LoVo (cell line): Measurements from ENCODE around the gene ZNF280A.
"Not testable (repeated sequence)": the region's sequence is repeated elsewhere in the genome, so short reads cannot be mapped to it uniquely, and the experiment has no call there.

ENCODE experiments used
- DNase-seq: peaks from one replicate; pipeline ENCODE4 v3.0.0-alpha.2; 2016; ENCODE audit warnings: low spot score

ZNF280A gene

DNA sequence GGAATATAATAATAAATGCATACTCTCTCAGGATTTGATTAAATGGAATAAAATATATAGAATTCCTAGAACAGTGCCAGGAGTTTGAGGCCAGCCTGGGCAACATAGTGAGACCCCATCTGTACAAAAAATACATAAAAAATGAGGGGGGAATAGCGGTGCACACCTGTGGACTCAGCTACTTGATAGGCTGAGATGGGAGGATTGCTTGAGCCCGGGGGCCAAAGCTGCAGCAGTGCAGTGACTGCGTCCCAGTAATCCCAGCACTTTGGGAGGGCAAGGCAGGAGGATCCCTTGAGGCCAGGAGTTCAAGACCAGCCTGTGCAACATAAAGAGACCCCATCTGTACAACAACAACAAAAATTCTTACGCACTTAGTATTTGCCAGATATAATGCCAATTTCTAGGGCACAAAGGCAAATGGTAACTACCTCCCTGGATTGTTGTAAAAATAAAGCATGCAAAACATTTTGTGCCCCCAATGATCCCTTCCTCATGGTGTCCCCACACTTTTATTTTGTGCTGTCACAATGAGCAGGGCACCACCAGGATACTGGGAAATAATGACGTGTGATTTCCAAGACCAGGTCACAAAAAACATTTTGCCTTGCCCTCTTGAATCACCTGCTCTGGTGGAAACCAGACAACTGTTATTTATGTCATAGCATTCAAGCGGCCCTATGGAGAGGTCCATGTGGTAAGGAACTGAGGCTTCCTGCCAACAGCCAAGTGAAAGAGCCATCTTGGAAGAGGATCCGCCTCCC lies 18.3 kb upstream of the ZNF280A start:
- DNase-seq = no peak

DNA sequence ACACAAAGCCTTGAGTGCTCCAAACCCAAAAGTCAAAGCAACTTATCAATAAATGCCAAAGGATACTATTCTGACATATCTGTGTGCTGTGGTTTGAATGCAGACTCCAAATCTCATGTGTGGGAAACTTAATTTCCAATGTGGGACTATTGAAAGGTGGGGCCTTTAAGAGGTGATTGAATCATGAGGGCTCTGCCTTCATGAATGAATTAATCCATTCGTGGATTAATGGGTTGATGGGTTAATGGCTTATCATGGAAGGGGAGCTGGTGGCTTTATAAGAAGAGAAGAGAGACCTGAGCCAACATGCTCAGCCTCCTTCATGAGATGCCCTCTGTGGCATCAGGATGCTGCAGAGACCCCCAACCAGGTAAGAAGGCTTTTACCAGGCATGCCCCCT lies 16.8 kb upstream of the ZNF280A start:
- DNase-seq = no peak

DNA sequence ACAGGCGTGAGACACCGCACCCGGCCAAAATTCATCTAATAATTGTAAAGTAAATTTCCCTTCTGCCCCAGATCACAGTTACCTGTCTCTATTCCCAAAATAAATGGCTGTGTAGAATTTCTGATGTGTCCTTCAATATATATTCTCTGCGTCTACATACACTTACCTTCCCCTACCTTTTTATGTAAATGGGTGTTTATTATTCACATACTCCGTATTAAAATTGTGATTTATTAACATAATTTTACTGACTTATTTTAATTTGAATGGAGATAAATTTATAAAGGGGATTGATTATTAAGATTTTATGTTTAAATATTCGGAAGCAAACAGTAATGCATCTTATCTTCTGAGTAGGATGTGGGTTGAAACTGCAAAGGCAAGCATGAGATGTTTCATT lies 16.4 kb upstream of the ZNF280A start:
- no peak for DNase-seq

DNA sequence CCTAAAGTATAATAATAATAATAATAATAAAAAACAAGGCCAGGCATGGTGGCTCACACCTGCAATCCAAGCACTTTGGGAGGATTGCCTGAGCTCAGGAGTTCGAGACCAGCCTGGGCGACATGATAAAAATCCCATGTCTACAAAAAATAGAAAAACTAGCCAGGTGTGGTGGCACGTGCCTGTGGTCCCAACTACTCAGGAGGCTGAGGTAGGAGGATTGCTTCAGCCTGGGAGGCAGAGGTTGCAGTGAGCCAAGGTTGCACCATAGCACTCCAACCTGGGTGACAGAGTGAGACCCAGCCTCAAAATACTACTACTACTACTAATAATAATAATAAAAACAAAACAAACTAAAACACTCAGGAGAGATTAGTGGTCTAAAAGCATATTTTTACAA lies 15.6 kb upstream of the ZNF280A start:
- DNase-seq = no peak

DNA sequence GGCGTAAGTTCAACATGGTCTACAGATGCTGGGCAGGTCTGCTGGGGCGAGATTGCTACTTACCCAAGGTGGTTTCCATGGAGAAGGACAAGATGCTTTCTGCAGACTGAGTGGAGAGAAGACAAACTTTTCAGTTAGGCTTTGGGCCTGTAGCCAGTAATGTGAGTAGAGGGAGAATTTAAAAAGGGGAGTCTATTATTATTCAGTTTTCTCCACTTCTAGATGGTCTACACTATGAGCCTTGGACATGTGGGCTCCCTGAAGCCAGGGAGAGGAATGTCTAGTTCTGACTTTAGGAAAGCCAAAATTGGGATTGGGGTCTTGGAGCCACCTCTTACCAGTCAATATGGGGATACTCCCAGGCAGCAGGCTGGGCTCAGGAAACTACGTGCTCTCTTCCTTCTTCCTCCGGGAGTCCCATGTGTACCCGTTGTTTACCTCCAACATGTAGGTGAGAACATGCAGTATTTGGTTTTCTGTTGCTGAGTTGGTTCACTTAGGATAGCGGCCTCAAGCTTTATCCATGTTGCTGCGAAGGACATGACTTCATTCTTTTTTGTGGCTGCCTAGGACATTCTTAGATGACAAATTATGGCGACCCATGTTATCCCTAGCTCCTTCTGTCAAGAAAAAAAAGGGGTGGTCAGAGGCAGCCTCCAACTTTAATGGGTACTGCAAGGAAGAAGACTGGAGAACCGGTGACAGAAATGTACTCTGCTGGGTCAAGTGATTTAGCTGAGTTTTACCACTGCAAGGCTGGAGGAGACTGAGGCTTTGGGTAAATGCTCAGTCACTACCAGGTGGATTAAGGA lies 14.7 kb upstream of the ZNF280A start:
- no peak for DNase-seq

DNA sequence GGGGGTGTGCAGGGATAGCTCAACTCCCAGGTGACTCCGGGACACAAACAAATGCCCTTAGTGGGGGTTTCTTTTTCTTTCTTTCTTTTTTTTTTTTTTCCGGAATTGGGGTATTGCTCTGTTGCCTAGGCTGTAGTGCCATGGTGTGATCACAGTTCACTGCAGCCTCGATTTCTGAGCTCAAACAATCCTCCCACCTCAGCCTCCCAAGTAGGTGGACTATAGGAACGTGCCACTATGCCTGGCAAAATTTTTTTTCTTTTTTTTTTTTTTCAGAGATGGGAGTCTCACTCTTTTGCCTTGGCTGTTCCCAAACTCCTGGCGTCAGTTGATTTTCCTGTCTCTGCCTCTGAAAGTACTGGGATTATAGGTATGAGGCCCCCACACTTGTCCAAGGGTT lies 13.8 kb upstream of the ZNF280A start:
- DNase-seq = no peak

DNA sequence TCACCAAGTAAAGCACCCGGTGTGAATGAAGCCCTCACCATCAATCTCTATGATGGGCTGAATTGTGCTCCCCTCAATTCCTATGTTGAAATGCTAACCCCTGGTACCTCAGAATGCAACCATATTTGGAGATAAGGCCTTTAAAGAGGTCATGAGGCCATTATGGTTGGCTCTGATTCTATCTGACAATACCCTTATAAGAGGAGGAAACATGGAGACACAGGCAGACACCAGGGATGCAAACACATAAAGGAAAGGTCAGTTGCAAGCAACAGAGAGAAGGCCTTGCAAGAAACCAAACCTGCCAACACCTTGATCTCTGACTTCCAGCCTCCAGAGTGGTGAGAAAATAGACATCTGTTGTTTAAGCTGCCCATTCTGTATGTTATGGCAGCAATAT lies 13.3 kb upstream of the ZNF280A start:
- DNase-seq = no peak

DNA sequence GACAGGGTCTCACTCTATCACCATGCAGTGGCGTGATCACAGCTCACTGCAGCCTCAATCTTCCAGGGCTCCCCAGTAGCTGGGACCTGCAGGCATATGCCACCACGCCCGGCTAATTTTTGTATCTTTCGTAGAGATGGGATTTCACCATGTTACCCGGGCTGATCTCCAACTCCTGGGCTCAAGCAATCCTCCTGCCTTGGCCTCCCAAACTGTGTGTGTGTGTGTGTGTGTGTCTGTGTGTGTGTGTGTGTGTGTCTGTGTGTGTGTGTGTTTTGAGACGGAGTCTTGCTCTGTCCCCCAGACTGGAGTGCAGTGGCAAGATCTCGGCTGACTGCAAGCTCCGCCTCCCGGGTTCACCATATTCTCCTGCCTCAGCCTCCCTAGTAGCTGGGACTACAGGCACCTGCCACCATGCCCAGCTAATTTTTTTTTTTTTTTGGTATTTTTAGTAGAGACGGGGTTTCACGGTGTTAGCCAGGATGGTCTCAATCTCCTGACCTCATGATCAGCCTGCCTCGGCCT lies 12.5 kb upstream of the ZNF280A start:
- not testable (repeated sequence) for DNase-seq

DNA sequence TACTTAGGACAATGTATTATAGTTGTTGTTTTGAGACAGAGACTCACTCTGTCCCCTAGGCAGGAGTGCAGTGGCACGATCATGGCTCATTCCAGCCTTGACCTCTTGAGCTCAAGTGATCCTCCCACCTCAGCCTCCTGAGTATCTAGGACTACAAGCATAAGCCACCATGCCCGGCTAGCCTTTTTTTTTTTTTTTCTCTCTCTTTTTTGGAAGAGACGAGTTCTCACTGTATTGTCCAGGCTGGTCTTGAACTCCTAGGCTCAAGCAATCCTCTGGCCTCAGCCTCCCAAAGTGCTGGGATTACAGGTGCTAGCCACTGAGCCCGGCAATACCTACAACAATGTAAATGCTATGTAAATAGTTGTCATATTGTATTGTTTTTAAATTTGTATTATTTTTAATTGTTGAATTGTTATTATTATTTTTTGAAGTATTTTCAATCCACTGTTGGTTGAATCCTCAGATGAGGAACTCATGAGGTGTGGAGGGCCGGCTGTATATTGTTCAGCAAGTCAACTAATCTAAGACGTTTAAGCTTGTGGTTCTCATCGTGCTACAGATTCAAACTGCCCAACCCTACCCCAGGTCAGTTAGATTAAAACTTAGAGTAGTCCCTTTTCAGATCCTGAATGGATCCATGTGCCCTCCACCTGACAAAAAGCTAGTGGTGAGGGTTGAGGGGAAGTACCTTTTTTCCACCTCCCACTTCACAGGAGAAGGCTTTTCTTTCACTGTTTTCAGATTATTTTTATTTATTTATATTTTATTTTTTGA lies 11.9 kb upstream of the ZNF280A start:
- no peak for DNase-seq

DNA sequence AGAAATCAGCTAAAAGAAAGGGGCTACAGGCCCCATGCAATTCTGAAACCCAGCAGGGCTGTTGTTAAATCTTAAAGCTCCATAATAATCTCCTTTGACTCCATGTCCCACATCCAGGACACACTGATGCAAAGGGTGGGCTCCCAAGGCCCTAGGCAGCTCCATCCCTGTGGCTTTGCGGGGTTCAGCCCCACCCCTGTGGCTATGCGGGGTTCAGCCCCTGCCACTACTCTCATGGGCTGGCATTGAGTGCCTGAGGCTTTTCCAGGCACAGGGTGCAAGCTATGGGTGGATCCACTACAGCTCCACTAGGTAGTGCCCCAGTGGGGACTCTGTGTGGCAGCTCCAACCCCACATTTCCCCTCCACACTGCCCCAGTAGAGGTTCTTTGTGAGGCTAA lies 8.7 kb upstream of the ZNF280A start:
- no peak for DNase-seq

DNA sequence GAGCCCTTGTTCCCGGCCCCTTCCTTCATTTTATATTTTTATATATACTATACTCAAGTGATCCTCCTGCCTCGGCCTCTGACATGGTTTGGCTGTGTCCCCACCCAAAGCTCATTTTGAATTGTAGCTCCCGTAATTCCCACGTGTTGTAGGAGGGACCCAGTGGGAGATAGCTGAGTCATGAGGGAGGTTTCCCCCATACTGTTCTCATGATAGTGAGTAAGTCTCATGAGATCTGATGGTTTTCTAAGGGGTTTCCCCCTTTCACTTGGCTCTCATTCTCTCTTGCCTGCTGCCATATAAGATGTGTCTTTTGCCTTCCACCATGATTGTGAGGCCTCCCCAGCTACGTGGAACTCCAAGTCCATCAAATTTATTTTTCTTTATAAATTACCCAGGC lies 7.2 kb upstream of the ZNF280A start:
- DNase-seq = no peak

DNA sequence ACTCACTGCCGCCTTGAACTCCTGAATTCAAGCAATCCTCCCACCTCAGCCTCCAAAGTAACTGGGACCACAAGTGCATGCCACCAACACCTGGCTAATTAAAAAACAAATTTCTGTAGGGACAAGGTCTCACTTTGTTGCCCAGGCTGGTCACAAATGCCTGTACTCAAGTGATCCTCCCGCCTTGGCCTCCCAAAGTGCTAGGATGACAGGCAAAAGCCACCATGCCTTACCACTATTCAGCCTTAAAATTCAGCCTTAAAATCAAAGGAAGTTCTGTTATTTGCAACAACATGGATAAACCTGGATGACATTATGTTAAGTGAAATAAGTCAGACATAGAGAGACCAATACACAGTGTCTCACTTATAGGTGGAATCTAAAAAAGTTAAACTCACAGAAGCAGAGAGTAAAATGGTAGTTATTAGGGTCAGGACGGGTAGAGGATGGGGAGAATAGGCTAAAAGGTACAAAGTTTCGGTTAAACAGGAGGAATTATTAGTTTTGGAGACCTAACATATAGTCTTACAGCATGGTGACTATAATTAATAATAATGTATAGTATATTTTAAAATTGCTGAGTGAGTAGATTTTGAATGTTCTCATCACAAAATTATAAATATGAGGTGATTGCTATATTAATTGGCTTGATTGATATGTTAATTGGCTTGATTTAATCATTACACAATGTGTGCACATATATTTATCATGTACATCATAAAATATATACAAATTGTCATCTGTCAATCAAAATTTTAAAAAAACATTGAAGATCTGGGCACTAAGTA lies 6.2 kb upstream of the ZNF280A start:
- no peak for DNase-seq

DNA sequence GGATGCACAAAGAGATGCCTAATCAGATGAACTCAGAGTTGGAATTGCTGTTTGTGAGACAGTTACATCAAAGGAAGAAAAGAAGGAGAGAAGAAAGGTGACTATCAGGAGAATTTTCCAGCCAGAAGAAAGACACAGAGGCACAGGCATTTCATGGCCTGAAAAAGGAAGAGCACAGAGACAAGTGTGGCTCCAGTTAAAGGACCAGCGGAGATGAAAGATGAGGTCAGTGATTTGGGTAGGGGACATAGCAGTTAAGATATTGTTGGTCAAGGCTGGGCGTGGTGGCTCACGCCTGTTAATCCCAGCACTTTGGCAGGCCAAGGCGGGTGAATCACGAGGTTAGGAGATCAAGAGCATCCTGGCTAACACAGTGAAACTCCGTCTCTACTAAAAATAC lies 3.4 kb upstream of the ZNF280A start:
- no peak for DNase-seq

DNA sequence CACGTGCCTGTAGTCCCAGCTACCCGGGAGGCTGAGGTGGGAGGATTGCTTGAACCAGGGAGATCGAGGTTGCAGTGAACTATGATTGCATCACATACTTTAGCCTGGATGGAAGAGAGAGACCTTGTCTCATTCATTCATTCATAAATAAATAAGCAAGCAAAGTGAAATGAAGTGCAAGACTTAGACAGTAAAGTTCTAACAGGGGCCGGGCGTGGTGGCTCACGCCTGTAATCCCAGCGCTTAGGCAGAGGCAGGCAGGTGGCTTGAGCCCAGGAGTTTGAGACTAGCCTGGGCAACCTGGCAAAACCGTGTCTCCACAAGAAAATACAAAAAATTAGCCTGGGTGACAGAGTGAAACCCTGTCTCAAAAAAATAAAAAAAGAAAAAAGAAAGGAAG lies 1.6 kb upstream of the ZNF280A start:
- no peak for DNase-seq

DNA sequence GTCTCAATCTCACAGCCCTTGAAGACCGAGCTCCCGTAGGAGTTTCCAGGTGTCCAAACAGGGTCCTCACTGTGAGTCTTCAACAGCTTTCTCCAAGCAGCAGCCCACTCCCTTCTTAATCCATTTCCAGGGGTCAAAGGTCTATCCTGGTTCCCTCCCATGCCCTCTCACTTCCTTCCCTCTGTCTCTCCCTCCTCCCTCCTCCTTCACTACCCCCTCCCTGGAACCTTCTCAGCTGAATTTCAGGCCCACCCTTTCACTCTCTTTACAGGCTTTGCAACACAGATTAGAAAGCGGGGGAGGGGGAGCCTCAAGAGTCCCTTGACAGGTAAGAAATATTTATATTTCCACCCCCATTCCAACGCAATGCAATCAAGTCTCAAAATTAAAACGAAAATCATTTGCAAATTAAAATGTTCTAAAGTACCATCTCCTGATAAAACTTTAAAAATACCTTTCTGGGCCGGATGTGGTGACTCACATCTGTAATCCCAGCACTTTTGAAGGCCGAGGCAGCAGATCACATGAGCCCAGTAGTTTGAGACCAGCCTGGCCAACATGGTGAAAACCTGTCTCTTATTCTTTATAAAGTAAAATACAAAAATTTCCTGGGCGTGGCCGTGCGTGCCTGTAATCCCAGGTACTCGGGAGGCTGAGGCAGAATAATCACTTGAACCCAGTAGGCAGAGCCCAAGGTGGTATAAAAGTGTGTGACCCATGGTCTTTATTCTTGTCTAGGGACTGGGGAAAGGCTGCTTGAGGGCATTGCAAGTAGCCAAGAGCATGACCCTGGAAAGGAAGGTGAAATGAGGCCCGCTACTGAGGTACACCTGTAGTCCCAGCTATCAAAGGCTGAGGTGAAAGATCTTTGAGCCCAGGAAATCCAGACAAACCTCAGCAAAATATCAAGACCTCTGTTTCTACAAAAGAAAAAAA lies 865 bp upstream of the ZNF280A start:
- DNase-seq = no peak

DNA sequence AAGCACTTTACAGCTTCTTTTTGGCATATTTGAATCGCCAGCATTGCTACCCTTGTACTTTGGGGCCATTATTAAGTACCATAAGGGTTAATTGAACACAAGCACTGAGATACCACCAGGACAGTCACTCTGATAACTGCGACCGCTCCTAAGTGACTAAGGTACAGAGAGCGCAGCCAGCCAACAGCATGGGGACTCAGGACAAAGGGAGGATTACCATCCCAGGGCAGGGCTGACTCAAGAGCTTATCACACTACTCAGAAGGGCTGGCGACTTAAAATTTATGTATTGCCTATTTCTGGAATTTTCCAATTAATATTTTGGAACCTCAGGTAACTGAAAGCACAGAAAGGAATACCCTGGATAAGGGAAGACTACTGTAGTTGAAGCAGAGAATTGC lies 479 bp downstream of the ZNF280A start:
- DNase-seq = peak; percentile 40

DNA sequence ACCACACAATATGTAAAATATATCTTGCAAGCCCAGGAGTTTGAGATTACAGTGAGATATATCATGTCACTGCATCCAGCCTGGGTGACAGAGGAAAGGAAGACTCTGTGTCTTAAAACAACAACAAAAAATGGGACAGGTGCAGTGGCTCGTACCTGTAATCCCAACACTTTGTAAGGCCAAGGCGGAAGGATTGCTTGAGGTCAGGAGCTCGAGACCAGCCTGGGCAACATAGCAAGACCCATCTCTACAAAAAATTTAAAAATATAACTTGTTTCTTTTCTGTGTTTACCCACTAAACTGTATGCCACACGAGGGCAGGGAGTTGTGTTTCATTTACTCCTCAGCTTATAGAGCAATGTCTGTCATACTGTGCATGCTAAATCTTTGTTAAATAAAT lies 3.1 kb downstream of the ZNF280A start:
- no peak for DNase-seq

DNA sequence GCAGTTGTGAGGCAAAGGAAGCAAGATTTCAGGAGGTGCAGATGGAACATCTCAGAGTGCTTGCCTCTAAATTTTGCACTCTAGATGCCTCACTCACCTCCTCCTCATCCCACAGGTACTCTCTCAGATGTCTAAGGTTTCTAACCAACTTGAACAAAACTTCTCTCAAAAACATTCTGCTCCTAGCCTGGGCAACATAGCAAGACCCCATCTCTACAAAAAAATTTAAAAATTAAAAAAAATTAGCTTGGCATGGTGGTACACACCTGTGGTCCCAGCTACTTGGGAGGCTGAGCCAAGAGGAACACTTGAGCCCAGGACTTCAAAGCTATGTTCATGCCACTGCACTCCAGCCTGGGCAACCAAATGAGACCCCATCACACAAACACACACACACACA lies 4.2 kb downstream of the ZNF280A start:
- no peak for DNase-seq

DNA sequence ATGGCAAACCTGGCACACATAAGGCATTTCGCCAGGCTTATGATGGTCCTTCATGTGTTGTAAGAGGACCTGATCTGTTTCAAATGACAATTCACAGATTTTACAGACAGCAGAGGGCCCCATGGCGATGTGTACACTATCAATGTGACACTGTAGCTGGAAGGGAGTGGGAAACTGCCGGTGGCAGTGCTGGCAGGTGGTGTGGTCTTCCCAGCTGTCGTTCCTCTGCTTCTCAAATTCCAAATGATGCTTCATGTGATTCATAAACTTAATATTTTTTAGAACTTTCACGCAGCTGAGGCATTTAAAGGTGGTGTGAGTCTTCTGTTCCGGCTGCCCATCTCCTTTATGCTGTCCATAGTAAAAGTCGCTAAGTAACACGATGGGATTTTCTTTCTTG lies 5.6 kb downstream of the ZNF280A start:
- DNase-seq = not testable (repeated sequence)

DNA sequence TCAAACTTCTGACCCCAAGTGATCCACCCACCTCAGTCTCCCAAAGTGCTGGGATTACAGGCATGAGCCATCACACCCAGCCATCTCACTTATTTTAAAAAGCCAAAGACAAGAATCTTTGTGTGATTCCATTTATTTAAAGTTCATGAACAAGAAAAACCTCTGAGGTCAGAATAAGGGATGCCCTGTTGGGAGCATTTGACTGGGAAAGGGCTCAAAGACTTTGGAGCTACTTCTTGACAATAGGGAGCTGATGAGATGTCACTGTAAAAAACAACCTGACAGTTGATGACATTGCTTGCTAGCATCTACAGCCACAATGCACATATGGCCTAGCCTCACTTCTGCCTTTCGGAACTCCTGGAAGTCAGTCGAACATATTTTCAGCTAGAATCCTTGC lies 6.5 kb downstream of the ZNF280A start:
- DNase-seq = no peak

DNA sequence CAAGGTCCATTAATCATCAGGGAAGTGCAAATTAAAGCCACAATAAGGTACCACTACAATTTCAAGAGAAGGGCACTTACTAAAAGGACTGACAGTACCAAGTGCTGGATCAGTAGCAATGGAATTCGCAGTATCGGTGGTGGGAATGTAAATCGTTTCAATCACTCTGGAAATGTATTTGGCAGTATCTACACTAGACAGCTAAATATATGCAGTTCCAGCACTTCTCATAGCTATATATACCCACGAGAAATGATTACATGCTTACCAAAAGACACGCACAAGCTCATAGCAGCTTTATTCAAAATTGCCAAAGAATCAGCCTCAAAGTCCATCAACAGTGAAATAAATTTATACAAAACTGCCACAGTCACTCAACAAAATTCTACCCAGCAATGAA lies 7.1 kb downstream of the ZNF280A start:
- no peak for DNase-seq
